Measurements from ENCODE around the gene SYTL3.
A peak's percentile ranks its signal among the peaks of the same experiment; 100 is the strongest.
"Not testable (repeated sequence)": the region's sequence is repeated elsewhere in the genome, so short reads cannot be mapped to it uniquely, and the experiment has no call there.

The SYTL3 gene

GRCh38 chr6:158663625-158664165, 13.8 kb downstream of the SYTL3 start:
- no peak for DNase-seq (ENCODE audit: low read depth in 2 of 2)

GRCh38 chr6:158665332-158665731, 15.5 kb downstream of the SYTL3 start:
- no peak for DNase-seq (ENCODE audit: low read depth in 2 of 2)

- no peak for DNase-seq (ENCODE audit: low read depth in 2 of 2)
These were observed 16.9 kb downstream of the SYTL3 start for GRCh38 chr6:158666628-158667359.

- DNase-seq (ENCODE audit: low read depth in 2 of 2), result no peak
These were observed 17.6 kb downstream of the SYTL3 start for GRCh38 chr6:158667360-158667981.

- no peak for DNase-seq (ENCODE audit: low read depth in 2 of 2)
These were observed 18.9 kb downstream of the SYTL3 start for GRCh38 chr6:158668707-158669103.

- no peak for DNase-seq (ENCODE audit: low read depth in 2 of 2)
These were observed 19.5 kb downstream of the SYTL3 start for GRCh38 chr6:158669145-158670035.

- DNase-seq (ENCODE audit: low read depth in 2 of 2), result not testable (repeated sequence)
These were observed 22.3 kb downstream of the SYTL3 start for GRCh38 chr6:158672119-158672518.

- DNase-seq (ENCODE audit: low read depth in 2 of 2), result no peak
These were observed 22.9 kb downstream of the SYTL3 start for GRCh38 chr6:158672726-158673125.

- no peak for DNase-seq (ENCODE audit: low read depth in 2 of 2)
These were observed 24.7 kb downstream of the SYTL3 start for GRCh38 chr6:158674342-158675131.

GRCh38 chr6:158677094-158677493, 27.2 kb downstream of the SYTL3 start:
- DNase-seq (ENCODE audit: low read depth in 2 of 2), result not testable (repeated sequence)

- DNase-seq (ENCODE audit: low read depth in 2 of 2), result no peak
These were observed 28.2 kb downstream of the SYTL3 start for GRCh38 chr6:158677906-158678578.

- DNase-seq (ENCODE audit: low read depth in 2 of 2), result no peak
These were observed 30.2 kb downstream of the SYTL3 start for GRCh38 chr6:158680015-158680414.

- no peak for DNase-seq (ENCODE audit: low read depth in 2 of 2)
These were observed 30.6 kb downstream of the SYTL3 start for GRCh38 chr6:158680481-158680880.

GRCh38 chr6:158684311-158684710, 34.5 kb downstream of the SYTL3 start:
- DNase-seq (ENCODE audit: low read depth in 2 of 2), result no peak

- no peak for DNase-seq (ENCODE audit: low read depth in 2 of 2)
These were observed 35.0 kb downstream of the SYTL3 start for GRCh38 chr6:158684745-158685324.

- DNase-seq (ENCODE audit: low read depth in 2 of 2), result no peak
These were observed 36.5 kb downstream of the SYTL3 start for GRCh38 chr6:158686311-158686710.

- peak in 1 of 2 donors; percentile 10 for DNase-seq (ENCODE audit: low read depth in 2 of 2)
These were observed 37.0 kb downstream of the SYTL3 start for GRCh38 chr6:158686791-158687381.

- no peak for DNase-seq (ENCODE audit: low read depth in 2 of 2)
These were observed 37.7 kb downstream of the SYTL3 start for GRCh38 chr6:158687506-158687905.

- no peak for DNase-seq (ENCODE audit: low read depth in 2 of 2)
These were observed 39.0 kb downstream of the SYTL3 start for GRCh38 chr6:158688860-158689259.

GRCh38 chr6:158694913-158695312, 45.1 kb downstream of the SYTL3 start:
- no peak for DNase-seq (ENCODE audit: low read depth in 2 of 2)
